Measurements from ENCODE around the gene NELL1.

NELL1 gene

DNA sequence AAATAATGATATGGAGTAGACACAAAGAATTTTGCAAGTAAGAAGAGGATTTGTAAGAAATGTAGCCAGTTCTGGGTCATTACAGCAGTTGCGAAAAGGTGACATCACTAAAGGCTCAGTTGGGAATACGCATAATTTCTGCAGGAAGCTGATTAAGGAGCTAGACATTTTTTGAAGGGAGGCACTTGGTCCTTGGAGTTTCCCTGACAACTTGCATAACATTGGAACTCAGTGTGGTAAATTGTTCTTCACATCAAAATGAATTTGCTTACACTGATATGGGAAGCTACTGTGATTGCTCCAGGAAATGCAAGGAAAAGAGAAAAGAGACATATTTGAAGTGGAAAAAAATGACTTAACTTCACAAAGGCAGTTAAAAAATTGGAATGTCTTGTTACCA is 626.1 kb downstream of the NELL1 start:
- no peak for DNase-seq (ENCODE audit: extremely low read depth, insufficient read length)
- H3K4me3 ChIP-seq (replicated peaks; ENCODE audit: low read depth, low read length), result no peak overlapping the region
- H3K36me3 ChIP-seq (ENCODE audit: control insufficient read depth, insufficient read depth, low read length), result no peaks in the 10 kb centered on the region
- no peaks in the 10 kb centered on the region for H3K27me3 ChIP-seq (replicated peaks; ENCODE audit: control insufficient read depth, insufficient read depth, low read length)
- TF ChIP-seq, protein P1, sequence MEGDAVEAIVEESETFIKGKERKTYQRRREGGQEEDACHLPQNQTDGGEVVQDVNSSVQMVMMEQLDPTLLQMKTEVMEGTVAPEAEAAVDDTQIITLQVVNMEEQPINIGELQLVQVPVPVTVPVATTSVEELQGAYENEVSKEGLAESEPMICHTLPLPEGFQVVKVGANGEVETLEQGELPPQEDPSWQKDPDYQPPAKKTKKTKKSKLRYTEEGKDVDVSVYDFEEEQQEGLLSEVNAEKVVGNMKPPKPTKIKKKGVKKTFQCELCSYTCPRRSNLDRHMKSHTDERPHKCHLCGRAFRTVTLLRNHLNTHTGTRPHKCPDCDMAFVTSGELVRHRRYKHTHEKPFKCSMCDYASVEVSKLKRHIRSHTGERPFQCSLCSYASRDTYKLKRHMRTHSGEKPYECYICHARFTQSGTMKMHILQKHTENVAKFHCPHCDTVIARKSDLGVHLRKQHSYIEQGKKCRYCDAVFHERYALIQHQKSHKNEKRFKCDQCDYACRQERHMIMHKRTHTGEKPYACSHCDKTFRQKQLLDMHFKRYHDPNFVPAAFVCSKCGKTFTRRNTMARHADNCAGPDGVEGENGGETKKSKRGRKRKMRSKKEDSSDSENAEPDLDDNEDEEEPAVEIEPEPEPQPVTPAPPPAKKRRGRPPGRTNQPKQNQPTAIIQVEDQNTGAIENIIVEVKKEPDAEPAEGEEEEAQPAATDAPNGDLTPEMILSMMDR (IDR thresholded peaks at IDR 0.05; ENCODE audit: insufficient read depth, low read length, poor library complexity, severe bottlenecking), result no peak

DNA sequence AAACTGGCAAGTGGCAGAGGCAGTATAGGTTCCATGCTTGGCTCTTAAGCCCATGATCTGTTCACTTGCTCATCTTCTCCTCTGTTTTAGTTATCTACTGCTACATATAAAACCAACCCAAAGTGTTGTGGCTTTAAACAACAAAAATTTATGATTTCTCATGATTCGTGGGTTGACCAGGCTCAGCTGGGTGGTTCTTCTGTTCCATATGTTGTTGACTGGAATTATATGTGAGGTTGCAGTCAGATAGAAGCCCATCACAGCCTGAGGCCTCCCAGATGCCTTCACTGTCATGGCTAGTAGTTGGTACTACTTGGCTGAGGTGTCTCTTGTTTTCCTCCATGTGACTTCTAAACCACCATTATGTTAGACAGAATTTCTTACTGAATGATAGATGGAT is 632.6 kb downstream of the NELL1 start:
- TF ChIP-seq, protein P1 (IDR thresholded peaks at IDR 0.05; ENCODE audit: insufficient read depth, low read length, poor library complexity, severe bottlenecking), result no peak

DNA sequence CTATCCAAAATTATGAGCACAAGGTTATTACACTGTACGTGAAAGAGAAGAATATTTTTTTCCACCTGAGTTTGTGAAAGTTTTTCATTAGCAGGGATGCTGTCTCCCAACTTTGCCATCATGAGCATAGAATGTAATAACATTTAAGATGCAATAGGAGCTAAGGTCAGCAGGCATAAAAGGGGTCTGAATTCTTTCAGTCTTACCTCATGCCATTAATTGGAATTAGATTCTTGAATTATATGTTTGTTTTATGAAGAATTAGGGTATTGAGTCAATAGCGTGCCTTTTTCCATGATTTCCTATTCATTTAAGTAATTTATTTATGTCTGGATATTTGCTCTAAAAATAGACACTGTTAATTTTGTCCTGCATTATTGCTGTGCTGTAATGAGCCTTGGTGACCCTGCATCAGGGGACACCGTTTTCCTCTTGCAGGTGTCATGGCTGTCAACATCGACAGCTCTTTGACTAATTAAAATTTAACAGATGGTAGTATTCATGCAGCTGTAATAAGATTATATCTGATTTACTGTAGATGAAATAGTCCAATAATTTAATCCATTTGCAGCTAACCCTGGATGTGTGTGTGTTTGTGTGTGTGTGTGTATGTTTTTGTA is 637.5 kb downstream of the NELL1 start:
- H3K36me3 ChIP-seq (ENCODE audit: control insufficient read depth, insufficient read depth, low read length), result no peaks in the 10 kb centered on the region
- TF ChIP-seq, protein P1 (IDR thresholded peaks at IDR 0.05; ENCODE audit: insufficient read depth, low read length, poor library complexity, severe bottlenecking), result no peak
- H3K4me3 ChIP-seq (replicated peaks; ENCODE audit: low read depth, low read length), result no peak overlapping the region
- H3K27me3 ChIP-seq (replicated peaks; ENCODE audit: control insufficient read depth, insufficient read depth, low read length), result no peaks in the 10 kb centered on the region
- no peak for DNase-seq (ENCODE audit: extremely low read depth, insufficient read length)

More for the DNA sequence above, 632.6 kb downstream of the NELL1 start:
- DNase-seq (ENCODE audit: extremely low read depth, insufficient read length), result no peak
- no peaks in the 10 kb centered on the region for H3K27me3 ChIP-seq (replicated peaks; ENCODE audit: control insufficient read depth, insufficient read depth, low read length)
- no peak overlapping the region for H3K4me3 ChIP-seq (replicated peaks; ENCODE audit: low read depth, low read length)
- no peaks in the 10 kb centered on the region for H3K36me3 ChIP-seq (ENCODE audit: control insufficient read depth, insufficient read depth, low read length)

DNA sequence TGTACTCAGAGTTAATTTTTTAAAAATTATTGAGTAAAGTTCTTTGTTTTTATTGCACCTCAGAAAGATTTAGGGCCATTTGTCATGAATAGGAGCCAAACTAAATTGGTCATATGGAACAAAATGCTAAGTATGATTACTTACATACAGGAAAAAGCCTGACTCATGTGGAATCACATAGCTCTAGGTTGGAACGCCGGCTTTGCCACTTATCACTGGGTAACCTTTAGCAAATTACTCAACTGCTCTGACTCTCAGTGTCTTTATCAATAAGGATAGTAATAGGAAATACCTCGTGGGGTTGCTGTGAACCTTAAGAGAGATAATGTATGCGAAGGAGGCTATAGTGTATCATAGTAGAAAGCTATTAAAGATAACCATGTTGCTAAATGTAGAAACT is 638.5 kb downstream of the NELL1 start:
- TF ChIP-seq, protein P1 (IDR thresholded peaks at IDR 0.05; ENCODE audit: insufficient read depth, low read length, poor library complexity, severe bottlenecking), result no peak
- no peaks in the 10 kb centered on the region for H3K27me3 ChIP-seq (replicated peaks; ENCODE audit: control insufficient read depth, insufficient read depth, low read length)
- DNase-seq (ENCODE audit: extremely low read depth, insufficient read length), result no peak
- no peak overlapping the region for H3K4me3 ChIP-seq (replicated peaks; ENCODE audit: low read depth, low read length)
- no peaks in the 10 kb centered on the region for H3K36me3 ChIP-seq (ENCODE audit: control insufficient read depth, insufficient read depth, low read length)

DNA sequence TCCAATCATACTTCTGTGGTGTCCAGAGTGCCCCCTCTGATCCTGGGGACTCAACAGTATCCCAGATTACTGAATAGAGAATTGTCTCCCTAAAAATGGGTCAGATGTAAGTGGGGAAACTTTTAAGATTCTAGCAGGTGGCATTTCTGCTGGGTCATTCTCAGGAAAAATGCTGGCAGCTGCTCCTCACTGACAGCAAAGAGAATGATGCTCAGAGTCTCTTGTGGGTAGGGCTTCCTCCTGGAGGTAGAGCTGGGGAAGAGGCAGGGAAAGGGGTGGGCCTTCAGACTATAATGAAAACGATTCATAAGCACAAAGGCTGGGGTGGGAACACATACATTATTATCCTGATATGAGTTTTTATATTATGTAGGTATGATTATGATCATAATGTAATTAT is 647.2 kb downstream of the NELL1 start:
- TF ChIP-seq, protein P1 (IDR thresholded peaks at IDR 0.05; ENCODE audit: insufficient read depth, low read length, poor library complexity, severe bottlenecking), result no peak
- no peak for DNase-seq (ENCODE audit: extremely low read depth, insufficient read length)
- Histone ChIP-seq H3K4me3 (replicated peaks; ENCODE audit: low read depth, low read length) (no peak overlapping the region), H3K36me3 (ENCODE audit: control insufficient read depth, insufficient read depth, low read length) (no peaks in the 10 kb centered on the region), H3K27me3 (replicated peaks; ENCODE audit: control insufficient read depth, insufficient read depth, low read length) (no peaks in the 10 kb centered on the region)

DNA sequence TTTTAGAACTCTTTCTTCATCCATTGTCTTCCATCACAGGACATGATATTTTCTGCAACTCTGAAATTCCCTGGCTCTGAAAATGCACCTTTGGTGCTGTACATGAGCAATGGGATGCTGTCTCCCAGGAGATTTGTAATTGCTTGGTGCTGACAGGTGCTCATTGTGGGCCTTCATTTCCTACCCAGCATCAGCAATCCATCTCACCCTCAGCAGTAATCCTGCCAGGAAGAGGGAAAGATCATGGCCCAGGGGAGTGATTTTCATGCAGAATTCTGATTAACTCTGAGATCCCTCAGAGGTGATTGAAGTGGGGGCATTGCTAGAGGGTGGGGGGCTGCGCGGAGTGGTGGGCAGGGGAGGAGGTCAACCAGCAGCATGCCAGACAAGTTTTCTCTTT is 651.7 kb downstream of the NELL1 start:
- Histone ChIP-seq H3K36me3 (ENCODE audit: control insufficient read depth, insufficient read depth, low read length) (no peaks in the 10 kb centered on the region), H3K4me3 (replicated peaks; ENCODE audit: low read depth, low read length) (no peak overlapping the region), H3K27me3 (replicated peaks; ENCODE audit: control insufficient read depth, insufficient read depth, low read length) (no peaks in the 10 kb centered on the region)
- TF ChIP-seq, protein P1 (IDR thresholded peaks at IDR 0.05; ENCODE audit: insufficient read depth, low read length, poor library complexity, severe bottlenecking), result no peak
- DNase-seq (ENCODE audit: extremely low read depth, insufficient read length), result no peak

All from GM06990 (cell line).